WTC11 (cell line): ENCODE results near the gene PFDN1. TPM values are rescaled to one million over a fixed set of nuclear protein-coding genes. Genes with fewer than 3 reads are reported as not detected.

ENCODE experiments used
- ATAC-seq: fragments of 200-7000 bp; cut with Tn5 transposase; 2 replicates; pipeline ENCODE4 v1.10.0; 2021; ENCODE audit warnings: mild to moderate bottlenecking, moderate library complexity
- CTCF ChIA-PET: fragments of 300-600 bp; sonication (Branson Sonifier 250); formaldehyde crosslinking; loops from one replicate; lab custom pipeline; 2021; ENCODE audit warnings: antibody characterized with exemption; lab: Charles Lee
- POLR2A ChIA-PET: fragments of 350-600 bp; sonication (Branson Sonifier 250); formaldehyde crosslinking; loops from one replicate; lab custom pipeline; 2021; ENCODE audit warnings: antibody characterized with exemption; lab: Charles Lee
- DNase-seq: peaks from one replicate; pipeline ENCODE4 v3.0.0; 2021; ENCODE audit warnings: low spot score
- H3K27ac Mint-ChIP-seq: 2 replicates; pipeline ENCODE4 v1.8.0; 2021; ENCODE audit warnings: mixed read lengths
- H3K27me3 Mint-ChIP-seq: 2 replicates; pipeline ENCODE4 v1.8.0; 2021; ENCODE audit warnings: low read depth, mild to moderate bottlenecking, moderate library complexity, mixed read lengths
- H3K36me3 Mint-ChIP-seq: 2 replicates; pipeline ENCODE4 v1.8.0; 2021; ENCODE audit warnings: mixed read lengths
- H3K4me1 Mint-ChIP-seq: 2 replicates; pipeline ENCODE4 v1.8.0; 2022; ENCODE audit warnings: mixed read lengths
- H3K4me3 Mint-ChIP-seq: 2 replicates; pipeline ENCODE4 v1.8.0; 2021; ENCODE audit warnings: mild to moderate bottlenecking, moderate library complexity, mixed read lengths
- H3K9me3 Mint-ChIP-seq: 2 replicates; pipeline ENCODE4 v1.8.0; 2021; ENCODE audit warnings: mixed read lengths
- ELF4 ChIP-seq: sonication (generic); formaldehyde crosslinking; IDR thresholded peaks from 2 replicates; pipeline ENCODE4 v1.8.1; 2022; ENCODE audit warnings: low read depth, mild to moderate bottlenecking, moderate library complexity, missing genetic modification reagents
- EMX1 ChIP-seq: fragments of 250-450 bp; sonication (Bioruptor Pico); IDR thresholded peaks from 2 replicates; pipeline ENCODE4 v1.8.0; 2021; ENCODE audit warnings: mild to moderate bottlenecking
- GABPB1 ChIP-seq: sonication (generic); formaldehyde crosslinking; IDR thresholded peaks from 2 replicates; pipeline ENCODE4 v1.8.1; 2023; ENCODE audit warnings: mild to moderate bottlenecking, missing genetic modification reagents
- GTF2I ChIP-seq: fragments of 250-450 bp; sonication (Bioruptor Pico); conservative IDR thresholded peaks from 2 replicates; pipeline ENCODE4 v1.4.0; 2021; ENCODE audit warnings: mild to moderate bottlenecking
- MXD4 ChIP-seq: fragments of 250-450 bp; sonication (Bioruptor Pico); IDR thresholded peaks from 2 replicates; pipeline ENCODE4 v1.8.0; 2021; ENCODE audit warnings: mild to moderate bottlenecking, moderate library complexity, borderline replicate concordance
- NR2C2 ChIP-seq: sonication (generic); formaldehyde crosslinking; IDR thresholded peaks from 2 replicates; pipeline ENCODE4 v1.8.0; 2022; ENCODE audit warnings: mild to moderate bottlenecking, missing genetic modification reagents
- RORB ChIP-seq: fragments of 250-450 bp; sonication (Bioruptor Pico); IDR thresholded peaks from 2 replicates; pipeline ENCODE4 v1.9.0; 2021; ENCODE audit warnings: mild to moderate bottlenecking
- ZNF121 ChIP-seq: sonication (generic); formaldehyde crosslinking; IDR thresholded peaks from 2 replicates; pipeline ENCODE4 v1.8.0; 2023; ENCODE audit warnings: missing genetic modification reagents
- ZNF317 ChIP-seq: sonication (generic); formaldehyde crosslinking; IDR thresholded peaks from 2 replicates; pipeline ENCODE4 v1.8.1; 2023; ENCODE audit warnings: low read depth, mild to moderate bottlenecking, moderate library complexity, missing genetic modification reagents, borderline replicate concordance
- total RNA-seq: library from RNA; stranded (reverse); gene quantifications from 3 replicates; pipeline ENCODE4 v1.2.3, GENCODE V29; 2021
- TF ChIP-seq, protein P1 (sequence below): sonication (generic); formaldehyde crosslinking; IDR thresholded peaks from 2 replicates; pipeline ENCODE4 v1.8.1; 2023; ENCODE audit warnings: mild to moderate bottlenecking, missing genetic modification reagents
- TF ChIP-seq, protein P2 (sequence below): fragments of 200-600 bp; IDR thresholded peaks from 2 replicates; pipeline ENCODE4 v1.8.0; 2022; ENCODE audit warnings: antibody characterized with exemption
- TF ChIP-seq, protein P3 (sequence below): sonication (generic); formaldehyde crosslinking; IDR thresholded peaks from 2 replicates; pipeline ENCODE4 v1.8.0; 2023; ENCODE audit warnings: mild to moderate bottlenecking, missing genetic modification reagents
- TF ChIP-seq, protein P4 (sequence below): sonication (generic); formaldehyde crosslinking; conservative IDR thresholded peaks from 2 replicates; pipeline ENCODE4 v1.8.1; 2023; ENCODE audit warnings: mild to moderate bottlenecking, low read depth, missing genetic modification reagents, moderate library complexity
- TF ChIP-seq, protein P5 (sequence below): sonication (generic); formaldehyde crosslinking; IDR thresholded peaks from 2 replicates; pipeline ENCODE4 v1.8.1; 2022; ENCODE audit warnings: missing genetic modification reagents, borderline replicate concordance
- TF ChIP-seq, protein P6 (sequence below): sonication (generic); formaldehyde crosslinking; IDR thresholded peaks from 2 replicates; pipeline ENCODE4 v1.8.0; 2022; ENCODE audit warnings: missing genetic modification reagents
- TF ChIP-seq, protein P7 (sequence below): sonication (generic); formaldehyde crosslinking; IDR thresholded peaks from 2 replicates; pipeline ENCODE4 v1.8.1; 2023; ENCODE audit warnings: mild to moderate bottlenecking, moderate library complexity, missing genetic modification reagents

PFDN1 gene
- total RNA-seq, 1 experiment from 2014 or later = 44.1 TPM

DNA sequence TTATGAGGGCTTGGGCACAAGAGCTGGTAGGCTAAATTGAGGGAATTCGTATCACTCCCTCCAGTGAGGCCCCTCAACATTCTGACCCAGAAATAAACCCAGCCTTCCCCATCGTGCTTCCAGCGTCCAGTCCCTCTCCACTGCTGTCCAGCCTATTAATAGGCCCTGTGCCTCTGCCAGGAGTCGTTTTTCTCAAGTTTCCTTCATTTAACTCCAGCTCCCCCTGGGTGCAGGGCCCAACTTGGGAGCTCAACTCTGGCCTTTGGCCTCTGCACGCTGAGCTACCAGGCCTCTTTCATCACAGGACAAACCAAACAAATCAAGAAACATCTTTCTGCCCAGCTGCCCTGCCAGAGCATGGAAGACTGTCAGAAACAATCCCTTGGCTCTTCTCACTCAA, 33.5 kb upstream of the PFDN1 start (continued):
- TF ChIP-seq, protein P1, sequence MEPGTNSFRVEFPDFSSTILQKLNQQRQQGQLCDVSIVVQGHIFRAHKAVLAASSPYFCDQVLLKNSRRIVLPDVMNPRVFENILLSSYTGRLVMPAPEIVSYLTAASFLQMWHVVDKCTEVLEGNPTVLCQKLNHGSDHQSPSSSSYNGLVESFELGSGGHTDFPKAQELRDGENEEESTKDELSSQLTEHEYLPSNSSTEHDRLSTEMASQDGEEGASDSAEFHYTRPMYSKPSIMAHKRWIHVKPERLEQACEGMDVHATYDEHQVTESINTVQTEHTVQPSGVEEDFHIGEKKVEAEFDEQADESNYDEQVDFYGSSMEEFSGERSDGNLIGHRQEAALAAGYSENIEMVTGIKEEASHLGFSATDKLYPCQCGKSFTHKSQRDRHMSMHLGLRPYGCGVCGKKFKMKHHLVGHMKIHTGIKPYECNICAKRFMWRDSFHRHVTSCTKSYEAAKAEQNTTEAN (CRISPR knock-in tag) = no peak
- no peak for TF ChIP-seq ZNF317
- TF ChIP-seq EMX1 = no peak
- TF ChIP-seq GABPB1 = no peak
- TF ChIP-seq MXD4 (CRISPR knock-in tag) = no peak
- TF ChIP-seq, all 79 proteins: peak for 0

DNA sequence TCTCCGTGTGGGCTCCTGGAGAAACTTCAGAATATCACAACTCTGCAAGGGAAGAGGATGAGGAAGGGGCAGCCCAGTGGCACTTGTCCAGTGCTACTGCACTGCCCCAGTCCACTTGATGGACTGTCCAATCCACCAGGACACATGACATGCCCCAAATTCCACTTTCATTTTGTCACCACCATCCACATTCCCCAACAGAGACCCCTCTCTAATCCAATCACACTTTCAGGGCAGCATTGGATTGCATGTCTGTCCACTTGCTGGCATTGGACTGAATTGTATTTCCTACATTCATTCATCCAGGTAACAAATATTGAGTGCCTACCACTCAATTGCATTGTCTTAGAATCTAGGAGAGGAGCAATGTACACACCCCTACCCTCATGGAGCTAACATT, 28.7 kb upstream of the PFDN1 start:
- Mint-ChIP-seq H3K27ac (no peak overlapping the region), H3K27me3 (no peaks in the 10 kb centered on the region), H3K9me3 (no peaks in the 10 kb centered on the region), H3K4me3 (no peak overlapping the region), H3K4me1 (peaks cover 19% of the 10 kb centered on the region), H3K36me3 (no peaks in the 10 kb centered on the region; the same call in 1 of the 2 replicates)
- ChIA-PET CTCF (interaction anchor here (7.6 kb wide), 1 partner anchor 14 kb away, joined by 79 read pairs; the partner anchor contains the start of gene HBEGF), POLR2A (no interaction called here)
- TF ChIP-seq, protein P2, sequence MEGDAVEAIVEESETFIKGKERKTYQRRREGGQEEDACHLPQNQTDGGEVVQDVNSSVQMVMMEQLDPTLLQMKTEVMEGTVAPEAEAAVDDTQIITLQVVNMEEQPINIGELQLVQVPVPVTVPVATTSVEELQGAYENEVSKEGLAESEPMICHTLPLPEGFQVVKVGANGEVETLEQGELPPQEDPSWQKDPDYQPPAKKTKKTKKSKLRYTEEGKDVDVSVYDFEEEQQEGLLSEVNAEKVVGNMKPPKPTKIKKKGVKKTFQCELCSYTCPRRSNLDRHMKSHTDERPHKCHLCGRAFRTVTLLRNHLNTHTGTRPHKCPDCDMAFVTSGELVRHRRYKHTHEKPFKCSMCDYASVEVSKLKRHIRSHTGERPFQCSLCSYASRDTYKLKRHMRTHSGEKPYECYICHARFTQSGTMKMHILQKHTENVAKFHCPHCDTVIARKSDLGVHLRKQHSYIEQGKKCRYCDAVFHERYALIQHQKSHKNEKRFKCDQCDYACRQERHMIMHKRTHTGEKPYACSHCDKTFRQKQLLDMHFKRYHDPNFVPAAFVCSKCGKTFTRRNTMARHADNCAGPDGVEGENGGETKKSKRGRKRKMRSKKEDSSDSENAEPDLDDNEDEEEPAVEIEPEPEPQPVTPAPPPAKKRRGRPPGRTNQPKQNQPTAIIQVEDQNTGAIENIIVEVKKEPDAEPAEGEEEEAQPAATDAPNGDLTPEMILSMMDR = no peak
- TF ChIP-seq EMX1 (no peak), ZNF121 (no peak), NR2C2 (CRISPR knock-in tag) (no peak)
- TF ChIP-seq, protein P3, sequence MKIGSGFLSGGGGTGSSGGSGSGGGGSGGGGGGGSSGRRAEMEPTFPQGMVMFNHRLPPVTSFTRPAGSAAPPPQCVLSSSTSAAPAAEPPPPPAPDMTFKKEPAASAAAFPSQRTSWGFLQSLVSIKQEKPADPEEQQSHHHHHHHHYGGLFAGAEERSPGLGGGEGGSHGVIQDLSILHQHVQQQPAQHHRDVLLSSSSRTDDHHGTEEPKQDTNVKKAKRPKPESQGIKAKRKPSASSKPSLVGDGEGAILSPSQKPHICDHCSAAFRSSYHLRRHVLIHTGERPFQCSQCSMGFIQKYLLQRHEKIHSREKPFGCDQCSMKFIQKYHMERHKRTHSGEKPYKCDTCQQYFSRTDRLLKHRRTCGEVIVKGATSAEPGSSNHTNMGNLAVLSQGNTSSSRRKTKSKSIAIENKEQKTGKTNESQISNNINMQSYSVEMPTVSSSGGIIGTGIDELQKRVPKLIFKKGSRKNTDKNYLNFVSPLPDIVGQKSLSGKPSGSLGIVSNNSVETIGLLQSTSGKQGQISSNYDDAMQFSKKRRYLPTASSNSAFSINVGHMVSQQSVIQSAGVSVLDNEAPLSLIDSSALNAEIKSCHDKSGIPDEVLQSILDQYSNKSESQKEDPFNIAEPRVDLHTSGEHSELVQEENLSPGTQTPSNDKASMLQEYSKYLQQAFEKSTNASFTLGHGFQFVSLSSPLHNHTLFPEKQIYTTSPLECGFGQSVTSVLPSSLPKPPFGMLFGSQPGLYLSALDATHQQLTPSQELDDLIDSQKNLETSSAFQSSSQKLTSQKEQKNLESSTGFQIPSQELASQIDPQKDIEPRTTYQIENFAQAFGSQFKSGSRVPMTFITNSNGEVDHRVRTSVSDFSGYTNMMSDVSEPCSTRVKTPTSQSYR (CRISPR knock-in tag) = no peak
- TF ChIP-seq, protein P4, sequence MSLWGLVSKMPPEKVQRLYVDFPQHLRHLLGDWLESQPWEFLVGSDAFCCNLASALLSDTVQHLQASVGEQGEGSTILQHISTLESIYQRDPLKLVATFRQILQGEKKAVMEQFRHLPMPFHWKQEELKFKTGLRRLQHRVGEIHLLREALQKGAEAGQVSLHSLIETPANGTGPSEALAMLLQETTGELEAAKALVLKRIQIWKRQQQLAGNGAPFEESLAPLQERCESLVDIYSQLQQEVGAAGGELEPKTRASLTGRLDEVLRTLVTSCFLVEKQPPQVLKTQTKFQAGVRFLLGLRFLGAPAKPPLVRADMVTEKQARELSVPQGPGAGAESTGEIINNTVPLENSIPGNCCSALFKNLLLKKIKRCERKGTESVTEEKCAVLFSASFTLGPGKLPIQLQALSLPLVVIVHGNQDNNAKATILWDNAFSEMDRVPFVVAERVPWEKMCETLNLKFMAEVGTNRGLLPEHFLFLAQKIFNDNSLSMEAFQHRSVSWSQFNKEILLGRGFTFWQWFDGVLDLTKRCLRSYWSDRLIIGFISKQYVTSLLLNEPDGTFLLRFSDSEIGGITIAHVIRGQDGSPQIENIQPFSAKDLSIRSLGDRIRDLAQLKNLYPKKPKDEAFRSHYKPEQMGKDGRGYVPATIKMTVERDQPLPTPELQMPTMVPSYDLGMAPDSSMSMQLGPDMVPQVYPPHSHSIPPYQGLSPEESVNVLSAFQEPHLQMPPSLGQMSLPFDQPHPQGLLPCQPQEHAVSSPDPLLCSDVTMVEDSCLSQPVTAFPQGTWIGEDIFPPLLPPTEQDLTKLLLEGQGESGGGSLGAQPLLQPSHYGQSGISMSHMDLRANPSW = no peak
- ATAC-seq (no peak), DNase-seq (no peak)

DNA sequence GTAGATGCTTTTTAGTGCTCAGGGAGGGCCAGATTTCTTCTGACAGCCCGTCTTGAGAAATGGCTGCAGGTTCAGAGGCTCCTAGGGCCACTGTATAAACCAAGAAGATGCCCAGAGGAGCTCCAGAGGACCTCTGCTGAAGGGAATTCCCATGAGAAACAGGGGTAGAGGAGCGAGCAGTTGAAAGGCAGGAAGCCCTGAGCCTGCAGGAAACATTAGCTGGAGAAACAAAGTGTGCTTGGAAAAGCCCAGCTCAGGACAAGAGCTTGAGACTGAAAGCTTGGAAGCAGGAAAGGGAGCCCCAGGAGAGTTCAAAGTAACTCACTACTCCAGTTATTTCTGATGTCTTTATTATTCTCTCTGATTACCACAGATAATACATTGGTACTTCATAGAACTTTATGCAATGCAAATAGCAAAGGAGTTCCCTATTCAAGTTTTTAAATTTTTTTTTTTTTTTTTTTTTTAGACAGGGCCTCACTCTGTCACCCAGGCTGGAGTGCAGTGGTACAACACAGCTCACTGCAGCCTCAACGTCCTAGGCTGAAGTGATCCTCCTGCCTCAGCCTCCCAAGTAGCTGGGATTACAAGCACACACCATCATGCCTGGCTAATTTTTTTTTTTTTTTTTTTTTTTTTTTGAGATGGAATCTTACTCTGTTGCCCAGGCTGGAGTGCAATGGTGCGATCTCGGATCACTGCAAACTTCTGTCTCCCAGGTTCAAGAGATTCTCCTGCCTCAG, 27.0 kb upstream of the PFDN1 start:
- POLR2A ChIA-PET = interaction anchor here (0.6 kb wide), 1 partner anchor 17 kb away, joined by 3 read pairs; no protein-coding TSS in a partner anchor
- H3K27ac Mint-ChIP-seq = no peak overlapping the region
- DNase-seq (no peak), ATAC-seq (peak; percentile 41; the same call in 1 of the 2 replicates)
- no peaks in the 10 kb centered on the region for H3K9me3 Mint-ChIP-seq
- no peaks in the 10 kb centered on the region for H3K36me3 Mint-ChIP-seq
- CTCF ChIA-PET = interaction anchor here (0.8 to 7.6 kb wide), 9 partner anchors 16 to 390 kb away, joined by 3 to 79 read pairs (median 6); partner anchors contain the start of gene HBEGF
- no peak overlapping the region for H3K4me3 Mint-ChIP-seq
- H3K4me1 Mint-ChIP-seq = peaks cover 19% of the 10 kb centered on the region
- no peaks in the 10 kb centered on the region; the same call in 1 of the 2 replicates for H3K27me3 Mint-ChIP-seq
- no peak for TF ChIP-seq RORB
- TF ChIP-seq, protein P5, sequence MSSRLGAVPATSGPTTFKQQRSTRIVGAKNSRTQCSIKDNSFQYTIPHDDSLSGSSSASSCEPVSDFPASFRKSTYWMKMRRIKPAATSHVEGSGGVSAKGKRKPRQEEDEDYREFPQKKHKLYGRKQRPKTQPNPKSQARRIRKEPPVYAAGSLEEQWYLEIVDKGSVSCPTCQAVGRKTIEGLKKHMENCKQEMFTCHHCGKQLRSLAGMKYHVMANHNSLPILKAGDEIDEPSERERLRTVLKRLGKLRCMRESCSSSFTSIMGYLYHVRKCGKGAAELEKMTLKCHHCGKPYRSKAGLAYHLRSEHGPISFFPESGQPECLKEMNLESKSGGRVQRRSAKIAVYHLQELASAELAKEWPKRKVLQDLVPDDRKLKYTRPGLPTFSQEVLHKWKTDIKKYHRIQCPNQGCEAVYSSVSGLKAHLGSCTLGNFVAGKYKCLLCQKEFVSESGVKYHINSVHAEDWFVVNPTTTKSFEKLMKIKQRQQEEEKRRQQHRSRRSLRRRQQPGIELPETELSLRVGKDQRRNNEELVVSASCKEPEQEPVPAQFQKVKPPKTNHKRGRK (CRISPR knock-in tag) = no peak
- TF ChIP-seq, protein P6, sequence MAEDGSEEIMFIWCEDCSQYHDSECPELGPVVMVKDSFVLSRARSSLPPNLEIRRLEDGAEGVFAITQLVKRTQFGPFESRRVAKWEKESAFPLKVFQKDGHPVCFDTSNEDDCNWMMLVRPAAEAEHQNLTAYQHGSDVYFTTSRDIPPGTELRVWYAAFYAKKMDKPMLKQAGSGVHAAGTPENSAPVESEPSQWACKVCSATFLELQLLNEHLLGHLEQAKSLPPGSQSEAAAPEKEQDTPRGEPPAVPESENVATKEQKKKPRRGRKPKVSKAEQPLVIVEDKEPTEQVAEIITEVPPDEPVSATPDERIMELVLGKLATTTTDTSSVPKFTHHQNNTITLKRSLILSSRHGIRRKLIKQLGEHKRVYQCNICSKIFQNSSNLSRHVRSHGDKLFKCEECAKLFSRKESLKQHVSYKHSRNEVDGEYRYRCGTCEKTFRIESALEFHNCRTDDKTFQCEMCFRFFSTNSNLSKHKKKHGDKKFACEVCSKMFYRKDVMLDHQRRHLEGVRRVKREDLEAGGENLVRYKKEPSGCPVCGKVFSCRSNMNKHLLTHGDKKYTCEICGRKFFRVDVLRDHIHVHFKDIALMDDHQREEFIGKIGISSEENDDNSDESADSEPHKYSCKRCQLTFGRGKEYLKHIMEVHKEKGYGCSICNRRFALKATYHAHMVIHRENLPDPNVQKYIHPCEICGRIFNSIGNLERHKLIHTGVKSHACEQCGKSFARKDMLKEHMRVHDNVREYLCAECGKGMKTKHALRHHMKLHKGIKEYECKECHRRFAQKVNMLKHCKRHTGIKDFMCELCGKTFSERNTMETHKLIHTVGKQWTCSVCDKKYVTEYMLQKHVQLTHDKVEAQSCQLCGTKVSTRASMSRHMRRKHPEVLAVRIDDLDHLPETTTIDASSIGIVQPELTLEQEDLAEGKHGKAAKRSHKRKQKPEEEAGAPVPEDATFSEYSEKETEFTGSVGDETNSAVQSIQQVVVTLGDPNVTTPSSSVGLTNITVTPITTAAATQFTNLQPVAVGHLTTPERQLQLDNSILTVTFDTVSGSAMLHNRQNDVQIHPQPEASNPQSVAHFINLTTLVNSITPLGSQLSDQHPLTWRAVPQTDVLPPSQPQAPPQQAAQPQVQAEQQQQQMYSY = no peak
- TF ChIP-seq GTF2I (CRISPR knock-in tag) = no peak
- TF ChIP-seq, protein P7, sequence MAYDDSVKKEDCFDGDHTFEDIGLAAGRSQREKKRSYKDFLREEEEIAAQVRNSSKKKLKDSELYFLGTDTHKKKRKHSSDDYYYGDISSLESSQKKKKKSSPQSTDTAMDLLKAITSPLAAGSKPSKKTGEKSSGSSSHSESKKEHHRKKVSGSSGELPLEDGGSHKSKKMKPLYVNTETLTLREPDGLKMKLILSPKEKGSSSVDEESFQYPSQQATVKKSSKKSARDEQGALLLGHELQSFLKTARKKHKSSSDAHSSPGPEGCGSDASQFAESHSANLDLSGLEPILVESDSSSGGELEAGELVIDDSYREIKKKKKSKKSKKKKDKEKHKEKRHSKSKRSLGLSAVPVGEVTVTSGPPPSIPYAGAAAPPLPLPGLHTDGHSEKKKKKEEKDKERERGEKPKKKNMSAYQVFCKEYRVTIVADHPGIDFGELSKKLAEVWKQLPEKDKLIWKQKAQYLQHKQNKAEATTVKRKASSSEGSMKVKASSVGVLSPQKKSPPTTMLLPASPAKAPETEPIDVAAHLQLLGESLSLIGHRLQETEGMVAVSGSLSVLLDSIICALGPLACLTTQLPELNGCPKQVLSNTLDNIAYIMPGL (CRISPR knock-in tag) = no peak
- no peak for TF ChIP-seq ELF4 (CRISPR knock-in tag)
